Activated T-cell treated with anti-CD3 and anti-CD28 coated beads, Interleukin-2, amount 50 U/mL, for 1 hour (primary cell): Measurements from ENCODE around the gene HUNK.
A peak's percentile ranks its signal among the peaks of the same experiment; 100 is the strongest.
"Not testable (repeated sequence)": the region's sequence is repeated elsewhere in the genome, so short reads cannot be mapped to it uniquely, and the experiment has no call there.

Source experiments
- DNase-seq: peaks from one replicate; pipeline ENCODE4 v3.0.0-alpha.2; 2020

HUNK gene

GRCh38 chr21:31871371-31871770 is 1.4 kb upstream of the HUNK start:
- DNase-seq: not testable (repeated sequence)

DNA sequence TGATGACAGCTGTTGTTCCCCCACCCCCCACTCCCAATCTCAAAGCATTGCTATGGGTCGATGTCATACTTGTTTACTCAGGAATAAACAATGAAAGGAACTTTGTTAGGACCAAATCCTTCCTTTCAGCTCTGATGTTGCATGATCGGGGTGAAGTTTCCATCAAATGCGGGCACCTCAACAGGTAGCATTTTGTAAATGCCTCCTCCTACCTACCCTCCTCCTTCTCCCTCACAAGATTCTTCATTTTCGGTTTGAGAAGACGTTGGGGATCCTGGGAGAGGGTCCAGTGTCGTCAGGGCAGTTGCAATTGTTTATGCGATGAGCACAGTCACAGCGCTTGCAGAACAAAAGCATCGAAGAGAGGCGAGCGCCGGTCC is 758 bp upstream of the HUNK start:
- no peak for DNase-seq

DNA sequence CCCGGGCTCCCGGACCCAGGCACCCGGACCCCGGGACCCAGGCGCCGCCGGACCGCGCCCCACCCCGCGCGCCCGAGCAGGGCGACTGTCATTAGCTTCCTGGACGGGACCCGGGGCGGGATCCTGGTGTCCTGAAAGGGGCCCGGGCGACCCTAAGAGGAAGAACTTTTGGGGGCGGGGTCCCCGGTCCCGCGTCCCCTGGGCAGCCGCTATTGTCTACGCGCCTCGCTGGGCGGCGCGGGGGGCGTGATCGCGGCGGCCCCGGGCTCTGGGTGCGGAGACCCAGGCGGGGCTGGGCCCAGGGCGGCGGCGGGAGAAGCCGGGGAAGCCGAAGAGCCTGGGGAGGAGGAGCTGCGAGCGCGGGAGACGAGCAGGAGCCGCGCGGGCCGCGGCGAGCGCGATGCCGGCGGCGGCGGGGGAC is 465 bp downstream of the HUNK start:
- DNase-seq: no peak

GRCh38 chr21:31873696-31874599 is 1.1 kb downstream of the HUNK start:
- DNase-seq: peak; percentile 40

GRCh38 chr21:31874812-31875212 is 2.0 kb downstream of the HUNK start:
- no peak for DNase-seq

DNA sequence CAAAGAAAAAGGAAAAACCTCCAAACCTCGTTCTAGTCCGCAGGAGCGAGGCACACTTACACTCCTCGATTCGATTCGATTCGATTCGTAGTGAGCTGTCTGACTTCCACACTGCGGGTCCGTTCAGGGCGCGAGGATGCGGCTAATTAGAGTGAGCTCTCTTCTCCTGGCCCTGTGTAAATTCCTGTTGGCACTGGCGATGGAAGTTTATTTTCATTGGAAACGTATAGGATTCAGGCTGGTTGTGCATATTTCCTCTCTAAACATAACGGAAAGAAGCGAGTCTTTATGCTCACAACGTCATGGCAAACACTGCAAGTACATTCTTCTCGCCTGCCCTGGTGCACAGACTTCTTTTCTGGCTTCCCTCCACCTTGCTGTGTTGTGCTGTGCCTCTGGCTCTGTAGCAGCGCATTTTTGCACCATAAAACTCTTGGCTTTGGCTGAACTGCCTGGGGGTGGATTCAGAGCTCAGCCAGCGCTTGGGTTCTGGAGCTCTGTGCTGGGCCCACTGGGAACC is 2.7 kb downstream of the HUNK start:
- no peak for DNase-seq

DNA sequence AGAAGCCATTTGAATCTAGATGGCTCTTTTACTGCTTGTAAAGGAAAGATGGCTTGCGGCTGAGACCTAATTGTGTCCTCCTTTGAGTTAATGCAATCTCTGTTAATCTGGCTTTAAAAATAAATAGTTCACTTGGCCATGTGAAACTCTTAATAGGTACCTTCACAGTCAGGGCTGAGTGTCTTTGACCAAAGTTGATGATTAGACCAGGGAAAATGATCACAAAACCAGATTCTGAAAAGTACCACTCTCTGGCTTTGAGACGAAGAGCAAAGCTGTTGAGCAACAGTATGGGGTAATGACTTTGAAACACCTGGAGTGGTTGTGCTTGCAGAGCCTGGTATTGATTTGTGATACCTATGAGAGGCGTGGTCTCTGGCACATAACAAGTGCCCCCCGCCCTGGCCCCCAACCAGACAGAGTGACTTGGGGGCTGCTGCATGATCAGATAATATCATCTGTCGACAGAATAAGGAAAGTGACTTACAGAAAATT is 4.7 kb downstream of the HUNK start:
- DNase-seq: no peak

GRCh38 chr21:31878831-31879230 is 6.0 kb downstream of the HUNK start:
- no peak for DNase-seq

DNA sequence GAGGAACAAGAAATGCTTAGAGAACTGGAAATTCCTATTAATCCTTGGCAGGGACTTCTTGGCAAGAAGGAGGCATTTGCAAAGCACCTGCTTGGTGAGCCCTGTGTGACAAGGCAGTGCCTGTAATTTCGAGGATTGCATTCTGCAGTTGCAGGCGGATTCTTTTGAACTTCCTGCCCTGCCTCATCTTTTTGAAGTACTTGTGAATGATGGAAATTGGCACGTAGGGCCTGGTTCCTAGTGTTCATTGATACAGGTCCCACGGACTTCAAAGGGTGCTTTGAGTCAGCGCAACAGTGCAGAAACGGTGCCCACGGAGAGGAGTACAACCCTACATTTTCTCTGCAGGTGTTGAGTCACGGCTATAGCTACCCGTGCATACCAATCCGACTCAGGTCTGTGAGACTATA is 6.4 kb downstream of the HUNK start:
- no peak for DNase-seq

DNA sequence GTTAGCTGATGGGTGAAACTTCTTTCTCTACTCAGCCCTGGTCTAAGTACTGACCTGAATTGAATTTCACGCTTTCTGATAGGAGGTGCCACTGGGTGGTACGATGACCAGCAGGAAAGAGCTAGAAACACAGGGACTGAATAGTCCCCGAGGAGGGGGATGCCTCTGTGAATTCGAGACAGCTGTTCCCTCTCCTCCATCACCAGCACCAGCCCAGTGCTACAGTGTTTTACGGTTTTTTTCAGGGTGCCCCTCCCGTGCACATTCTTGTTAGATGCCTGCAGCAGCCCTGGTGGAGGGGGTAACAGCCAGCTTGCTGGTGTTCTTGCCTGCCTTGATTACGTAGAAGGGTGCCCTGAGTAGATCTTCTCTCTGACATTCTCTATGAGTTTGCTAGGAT is 7.1 kb downstream of the HUNK start:
- no peak for DNase-seq

DNA sequence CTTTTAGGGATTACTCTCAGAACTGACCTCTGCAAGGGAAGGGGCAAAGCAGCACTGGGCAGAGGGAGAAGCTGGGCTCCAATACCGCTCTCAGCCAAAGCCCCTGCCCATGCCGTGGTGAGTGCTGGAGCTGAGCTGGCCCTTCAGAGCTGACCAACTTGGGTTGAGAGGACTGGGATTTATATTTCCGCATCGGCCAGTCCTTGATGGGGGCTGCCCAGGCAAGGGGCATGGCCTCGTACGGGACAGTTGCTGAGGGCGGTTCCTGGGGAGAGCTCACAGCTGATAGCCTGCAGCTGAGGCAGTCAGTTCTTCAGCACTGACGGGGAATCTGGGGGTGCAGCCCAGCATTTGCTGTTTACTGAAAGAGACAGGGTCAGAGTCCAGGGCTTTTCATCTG is 8.0 kb downstream of the HUNK start:
- no peak for DNase-seq

GRCh38 chr21:31882711-31883110 is 9.9 kb downstream of the HUNK start:
- no peak for DNase-seq

- DNase-seq: no peak
These were observed 12.3 kb downstream of the HUNK start for GRCh38 chr21:31885146-31885545.

DNA sequence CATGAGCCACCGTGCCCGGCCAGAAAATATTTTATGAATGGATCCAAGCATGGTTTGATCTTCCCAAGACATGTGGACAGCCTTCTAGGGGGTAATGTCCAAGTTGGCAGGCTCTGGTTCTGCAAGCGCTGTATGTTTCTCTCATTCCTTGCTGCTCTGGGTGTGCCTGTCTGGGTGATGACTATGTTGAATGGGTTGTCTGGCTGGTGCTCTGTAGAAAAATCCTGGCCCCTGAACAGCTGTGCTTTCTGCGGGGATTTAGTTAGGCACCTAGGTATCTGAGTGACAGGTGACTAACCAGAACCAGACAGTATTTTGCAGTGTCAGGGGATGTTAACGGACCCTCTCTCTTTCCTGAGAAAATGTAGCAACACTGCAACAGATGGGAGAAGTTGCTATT is 14.1 kb downstream of the HUNK start:
- DNase-seq: no peak

GRCh38 chr21:31887391-31887841 is 14.6 kb downstream of the HUNK start:
- no peak for DNase-seq

DNA sequence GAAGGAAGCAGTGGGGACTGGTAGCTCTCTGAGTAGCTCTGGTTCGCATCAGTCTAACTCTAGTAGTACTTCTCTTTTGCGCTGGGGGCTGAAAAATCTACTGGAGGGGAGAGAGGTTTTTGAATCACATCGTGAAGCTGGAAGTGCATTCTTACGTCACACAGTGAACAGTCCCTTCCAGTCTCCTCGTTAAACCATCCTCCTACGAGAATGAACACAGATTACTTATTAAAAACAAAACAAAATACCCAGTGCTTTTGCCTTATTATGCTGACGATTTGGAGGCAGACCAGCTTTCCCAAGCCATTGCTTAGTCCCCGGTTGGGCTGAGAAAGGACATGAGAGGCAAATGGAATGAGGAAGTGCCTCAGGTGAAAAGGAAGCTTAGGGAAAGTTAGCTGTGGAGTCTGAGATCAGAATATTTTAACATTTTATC is 16.1 kb downstream of the HUNK start:
- DNase-seq: no peak

- no peak for DNase-seq
These were observed 16.6 kb downstream of the HUNK start for GRCh38 chr21:31889460-31889859.

GRCh38 chr21:31892686-31893085 is 19.9 kb downstream of the HUNK start:
- DNase-seq: no peak

- DNase-seq: no peak
These were observed 21.1 kb downstream of the HUNK start for GRCh38 chr21:31893851-31894415.

DNA sequence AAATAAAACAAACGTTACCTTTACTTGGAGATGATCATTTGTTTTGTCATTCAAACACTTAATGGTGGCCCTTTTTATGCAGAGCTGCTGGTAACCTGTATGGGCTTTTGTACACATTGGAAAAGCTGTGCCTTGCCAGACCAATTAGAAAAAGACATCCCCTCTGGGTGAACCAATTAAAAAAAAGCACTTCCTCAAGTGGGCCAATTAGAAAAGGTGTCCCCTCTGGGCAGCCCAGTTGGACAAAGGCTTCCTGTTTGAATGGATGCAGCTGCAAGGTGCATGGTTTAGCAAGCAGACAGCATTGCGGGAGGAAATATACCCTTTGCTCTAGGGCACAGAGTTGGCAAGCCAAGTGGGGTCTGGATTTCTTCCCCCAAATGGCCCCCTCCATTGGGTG is 21.6 kb downstream of the HUNK start:
- DNase-seq: no peak

DNA sequence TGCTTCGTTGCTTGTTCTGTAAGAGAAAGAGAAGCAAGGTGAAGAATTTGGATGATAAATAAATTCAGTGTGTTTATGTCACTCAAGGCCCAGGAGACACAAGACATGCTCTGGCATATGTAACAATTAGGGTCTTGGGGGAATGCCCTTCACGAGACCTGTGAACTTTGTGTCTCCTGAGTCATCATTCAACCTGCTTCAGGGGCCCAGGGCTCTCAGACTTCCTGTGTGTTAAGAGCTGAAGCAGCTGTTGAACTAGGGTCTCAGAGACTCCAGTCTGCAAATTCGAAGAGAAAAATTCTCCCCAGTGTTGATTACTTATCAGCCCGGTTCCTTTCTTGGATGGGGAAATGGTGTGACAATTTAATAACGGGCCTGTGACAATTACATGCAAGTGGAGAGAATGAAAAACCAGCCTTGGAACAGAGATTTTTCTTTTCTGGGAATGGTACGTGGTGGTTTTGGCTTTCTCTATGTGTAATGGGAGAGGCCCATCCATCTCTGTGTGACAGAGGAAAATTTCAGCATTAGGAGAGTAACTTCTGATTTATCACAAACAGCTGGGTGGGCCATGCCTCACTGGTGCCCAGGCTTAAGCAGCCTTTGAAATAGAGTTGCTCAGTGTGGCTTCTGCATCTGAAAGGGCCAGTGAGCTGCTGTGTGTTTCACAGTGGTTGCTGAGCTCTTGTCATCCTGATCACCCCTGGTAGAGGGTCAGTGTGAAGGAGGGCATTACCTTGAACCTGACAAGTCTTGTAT is 22.4 kb downstream of the HUNK start:
- DNase-seq: no peak

GRCh38 chr21:31896019-31896418 is 23.2 kb downstream of the HUNK start:
- no peak for DNase-seq

- no peak for DNase-seq
These were observed 24.5 kb downstream of the HUNK start for GRCh38 chr21:31897311-31897710.
